ENCODE data around the gene CIAO2B.

The CIAO2B gene

DNA sequence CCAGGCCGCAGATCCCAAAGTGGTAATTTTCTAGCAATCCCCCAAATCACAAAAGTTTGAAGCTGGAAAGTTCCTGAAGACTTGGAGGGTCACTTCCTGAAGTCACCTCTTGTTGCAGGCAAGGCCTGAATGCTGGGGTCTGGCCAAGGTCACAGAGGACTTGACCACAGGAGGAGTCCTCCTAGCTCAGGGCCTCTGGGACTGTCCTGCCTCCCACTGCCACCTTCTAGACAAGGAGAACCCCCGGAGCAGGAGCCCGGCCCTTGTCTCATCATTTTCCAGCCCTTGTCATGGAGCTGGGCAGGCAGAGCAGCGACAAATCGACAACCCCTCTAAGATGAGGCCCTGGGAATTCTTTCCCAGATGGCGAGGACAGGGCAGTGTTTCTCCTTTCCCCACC lies 15.8 kb downstream of the CIAO2B start:
- DNase-seq: no peak
- Mint-ChIP-seq H3K36me3 (ENCODE audit: low read depth) (no peaks in the 10 kb centered on the region), H3K4me3 (no peak overlapping the region), H3K27me3 (ENCODE audit: low read depth, poor library complexity) (peaks cover 79% of the 10 kb centered on the region), H3K4me1 (peaks cover 6% of the 10 kb centered on the region), H3K9me3 (no peaks in the 10 kb centered on the region), H3K27ac (no peak overlapping the region)
- TF ChIP-seq, protein P1, sequence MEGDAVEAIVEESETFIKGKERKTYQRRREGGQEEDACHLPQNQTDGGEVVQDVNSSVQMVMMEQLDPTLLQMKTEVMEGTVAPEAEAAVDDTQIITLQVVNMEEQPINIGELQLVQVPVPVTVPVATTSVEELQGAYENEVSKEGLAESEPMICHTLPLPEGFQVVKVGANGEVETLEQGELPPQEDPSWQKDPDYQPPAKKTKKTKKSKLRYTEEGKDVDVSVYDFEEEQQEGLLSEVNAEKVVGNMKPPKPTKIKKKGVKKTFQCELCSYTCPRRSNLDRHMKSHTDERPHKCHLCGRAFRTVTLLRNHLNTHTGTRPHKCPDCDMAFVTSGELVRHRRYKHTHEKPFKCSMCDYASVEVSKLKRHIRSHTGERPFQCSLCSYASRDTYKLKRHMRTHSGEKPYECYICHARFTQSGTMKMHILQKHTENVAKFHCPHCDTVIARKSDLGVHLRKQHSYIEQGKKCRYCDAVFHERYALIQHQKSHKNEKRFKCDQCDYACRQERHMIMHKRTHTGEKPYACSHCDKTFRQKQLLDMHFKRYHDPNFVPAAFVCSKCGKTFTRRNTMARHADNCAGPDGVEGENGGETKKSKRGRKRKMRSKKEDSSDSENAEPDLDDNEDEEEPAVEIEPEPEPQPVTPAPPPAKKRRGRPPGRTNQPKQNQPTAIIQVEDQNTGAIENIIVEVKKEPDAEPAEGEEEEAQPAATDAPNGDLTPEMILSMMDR (IDR thresholded peaks at IDR 0.05): no peak

DNA sequence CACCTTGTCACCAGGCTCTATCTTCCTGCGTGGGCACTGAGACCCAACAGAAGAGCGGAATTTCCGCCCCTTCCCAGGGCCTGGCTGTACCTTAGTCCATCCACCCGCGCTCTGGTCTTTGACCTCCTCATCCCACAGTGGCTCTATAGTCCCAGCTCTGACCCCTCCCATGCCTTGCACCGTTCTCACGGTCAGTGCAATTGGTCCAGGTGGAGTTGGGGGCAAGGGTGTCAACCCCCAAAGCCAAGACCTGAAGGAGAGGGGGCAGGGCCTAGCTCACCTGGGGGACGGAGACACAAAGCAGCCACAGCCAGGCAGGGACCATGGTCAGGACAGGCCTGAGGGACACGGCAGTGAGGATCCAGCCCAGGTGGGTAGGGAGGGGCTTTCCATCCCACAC lies 16.5 kb downstream of the CIAO2B start:
- TF ChIP-seq, protein P1 (IDR thresholded peaks at IDR 0.05): no peak

DNA sequence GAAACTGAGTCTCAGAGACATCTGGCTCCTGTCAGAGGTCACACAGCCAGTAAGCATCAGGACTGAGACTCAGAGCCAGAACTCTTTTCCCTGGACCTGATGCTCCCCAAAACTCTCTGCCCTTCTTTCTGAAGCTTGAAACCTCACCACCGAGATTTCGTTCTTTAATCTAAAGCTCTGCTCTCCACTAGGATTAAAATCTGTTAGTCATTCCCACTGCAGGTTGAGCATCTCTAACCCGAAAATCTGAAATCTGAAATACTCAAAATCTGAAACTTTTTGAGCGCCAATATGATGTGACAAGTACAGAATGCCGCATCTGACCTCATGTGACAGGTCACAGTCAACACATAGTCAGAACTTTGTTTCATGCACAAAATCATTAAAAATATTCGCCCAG lies 17.7 kb downstream of the CIAO2B start:
- TF ChIP-seq, protein P1 (IDR thresholded peaks at IDR 0.05): no peak

More for the DNA sequence above, 16.5 kb downstream of the CIAO2B start:
- Mint-ChIP-seq H3K4me1 (peaks cover 6% of the 10 kb centered on the region), H3K9me3 (no peaks in the 10 kb centered on the region), H3K27ac (no peak overlapping the region), H3K4me3 (no peak overlapping the region), H3K36me3 (ENCODE audit: low read depth) (no peaks in the 10 kb centered on the region), H3K27me3 (ENCODE audit: low read depth, poor library complexity) (peaks cover 73% of the 10 kb centered on the region)
- DNase-seq: no peak

DNA sequence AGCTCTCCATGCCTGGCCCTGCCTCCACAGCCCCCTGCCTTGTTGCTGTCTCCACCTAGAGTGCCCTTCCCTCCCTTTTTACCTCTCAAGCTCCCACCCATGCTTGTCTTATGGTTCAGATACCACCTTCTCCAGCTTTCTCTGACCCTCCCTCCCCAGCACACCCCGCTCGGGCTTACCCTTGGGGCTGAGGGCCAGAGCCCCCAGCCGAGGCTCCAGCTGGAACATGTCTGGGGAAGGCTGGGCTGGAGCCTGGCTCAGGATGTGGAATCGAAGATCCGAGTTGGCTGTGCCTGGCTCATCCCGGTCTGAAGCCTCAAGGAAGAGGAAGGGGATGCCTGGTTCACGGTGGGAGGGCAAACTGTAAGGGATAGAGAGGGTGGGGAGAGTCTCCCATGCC lies 19.2 kb downstream of the CIAO2B start:
- Mint-ChIP-seq H3K27me3 (ENCODE audit: low read depth, poor library complexity) (peaks cover 50% of the 10 kb centered on the region), H3K4me1 (peaks cover 6% of the 10 kb centered on the region), H3K36me3 (ENCODE audit: low read depth) (no peaks in the 10 kb centered on the region), H3K4me3 (no peak overlapping the region), H3K27ac (no peak overlapping the region), H3K9me3 (no peaks in the 10 kb centered on the region)
- TF ChIP-seq, protein P1 (IDR thresholded peaks at IDR 0.05): no peak
- DNase-seq: no peak

More for the DNA sequence above, 17.7 kb downstream of the CIAO2B start:
- H3K27me3 Mint-ChIP-seq (ENCODE audit: low read depth, poor library complexity): peaks cover 61% of the 10 kb centered on the region
- no peak for DNase-seq
- H3K27ac Mint-ChIP-seq: no peak overlapping the region
- peaks cover 6% of the 10 kb centered on the region for H3K4me1 Mint-ChIP-seq
- no peaks in the 10 kb centered on the region for H3K9me3 Mint-ChIP-seq
- H3K36me3 Mint-ChIP-seq (ENCODE audit: low read depth): no peaks in the 10 kb centered on the region
- no peak overlapping the region for H3K4me3 Mint-ChIP-seq

DNA sequence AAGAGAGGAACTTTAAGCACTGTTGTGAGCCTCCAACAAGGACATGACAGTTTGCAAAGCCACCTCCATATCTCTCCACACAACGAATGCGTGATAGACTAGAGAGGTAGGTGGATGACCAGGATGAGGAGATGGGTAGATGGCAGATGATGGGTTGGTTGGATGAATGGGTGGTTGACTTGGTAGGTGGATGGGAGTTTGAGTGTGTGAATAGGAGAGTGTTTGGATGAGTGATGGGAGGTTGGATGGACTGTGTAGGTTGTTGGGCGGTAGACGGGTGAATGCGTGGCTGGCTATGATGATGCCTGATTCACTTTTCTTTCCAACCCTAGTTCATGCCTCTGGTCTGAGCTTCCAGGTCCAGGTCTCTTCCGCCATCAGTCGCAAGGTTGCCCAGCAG lies 19.7 kb downstream of the CIAO2B start:
- Mint-ChIP-seq H3K27ac (no peak overlapping the region), H3K4me1 (peaks cover 6% of the 10 kb centered on the region), H3K36me3 (ENCODE audit: low read depth) (no peaks in the 10 kb centered on the region), H3K9me3 (no peaks in the 10 kb centered on the region), H3K27me3 (ENCODE audit: low read depth, poor library complexity) (peaks cover 46% of the 10 kb centered on the region), H3K4me3 (no peak overlapping the region)
- no peak for DNase-seq
- TF ChIP-seq, protein P1 (IDR thresholded peaks at IDR 0.05): no peak

DNA sequence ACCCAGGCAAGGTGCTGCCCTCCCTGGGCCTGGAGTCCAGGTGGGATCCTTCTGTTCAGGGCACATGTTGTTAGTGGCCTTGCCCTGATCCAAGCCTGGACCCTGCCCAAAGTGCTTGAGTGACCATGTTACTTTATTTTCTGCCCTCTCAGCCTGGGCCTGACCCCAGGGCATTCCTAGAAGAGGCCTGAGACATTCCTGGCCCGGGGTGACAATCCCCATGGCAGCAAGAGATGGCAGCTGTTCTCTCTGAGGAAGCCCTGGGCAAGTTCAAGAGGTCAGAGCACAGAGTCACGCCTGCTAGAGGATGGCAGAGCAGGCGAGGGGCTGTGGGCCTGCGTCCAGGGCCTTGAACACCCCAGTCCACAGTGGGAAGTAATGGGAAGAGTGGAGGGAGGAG lies 20.5 kb downstream of the CIAO2B start:
- Mint-ChIP-seq H3K36me3 (ENCODE audit: low read depth) (no peaks in the 10 kb centered on the region), H3K4me1 (no peaks in the 10 kb centered on the region), H3K27me3 (ENCODE audit: low read depth, poor library complexity) (peaks cover 40% of the 10 kb centered on the region), H3K9me3 (no peaks in the 10 kb centered on the region), H3K4me3 (no peak overlapping the region), H3K27ac (no peak overlapping the region)
- TF ChIP-seq, protein P1 (IDR thresholded peaks at IDR 0.05): no peak
- no peak for DNase-seq

Measured in nephron progenitor cell (in vitro differentiated cells).